ENCODE data around the gene MX2.
"Not testable (repeated sequence)": the region's sequence is repeated elsewhere in the genome, so short reads cannot be mapped to it uniquely, and the experiment has no call there.

The MX2 gene

DNA sequence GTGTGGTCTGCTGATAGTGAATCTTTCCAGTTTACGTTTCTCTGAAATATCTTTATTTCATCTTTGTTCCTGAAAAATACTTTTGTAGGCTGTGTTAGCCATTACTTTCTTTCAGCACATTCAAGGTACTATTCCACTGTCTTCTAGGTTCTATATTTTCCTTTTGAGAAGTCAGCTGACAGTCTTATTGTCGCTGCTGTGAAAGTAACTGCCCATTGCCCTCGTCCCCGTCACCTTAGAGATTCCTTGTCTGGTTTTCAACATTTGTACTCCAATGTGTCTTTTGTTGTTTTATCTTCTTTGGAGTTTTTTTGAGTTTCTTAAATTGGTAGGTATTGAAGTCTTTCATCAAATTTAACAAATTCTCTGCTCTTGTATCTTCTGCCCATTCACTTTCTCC is 19.8 kb upstream of the MX2 start:
- DNase-seq = no peak

DNA sequence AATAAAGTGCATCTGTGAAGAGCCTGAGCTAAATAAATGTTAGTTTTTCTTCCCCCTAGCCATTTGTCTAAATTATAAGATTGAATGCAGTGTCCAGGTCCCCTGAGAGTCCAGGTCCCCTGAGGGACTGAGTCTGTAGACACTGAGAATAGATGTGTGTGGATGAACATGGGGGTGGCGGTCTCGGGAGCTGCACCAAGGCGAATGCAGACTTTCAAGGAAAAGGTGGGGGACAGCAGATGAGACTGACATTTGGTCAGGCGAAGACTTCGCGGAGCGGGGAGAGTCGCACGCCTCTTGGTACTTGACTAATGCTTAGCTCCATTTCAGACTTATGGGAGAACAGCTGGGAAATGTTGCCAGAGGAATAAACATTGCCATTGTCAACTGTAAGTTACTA is 17.7 kb upstream of the MX2 start:
- no peak for DNase-seq

DNA sequence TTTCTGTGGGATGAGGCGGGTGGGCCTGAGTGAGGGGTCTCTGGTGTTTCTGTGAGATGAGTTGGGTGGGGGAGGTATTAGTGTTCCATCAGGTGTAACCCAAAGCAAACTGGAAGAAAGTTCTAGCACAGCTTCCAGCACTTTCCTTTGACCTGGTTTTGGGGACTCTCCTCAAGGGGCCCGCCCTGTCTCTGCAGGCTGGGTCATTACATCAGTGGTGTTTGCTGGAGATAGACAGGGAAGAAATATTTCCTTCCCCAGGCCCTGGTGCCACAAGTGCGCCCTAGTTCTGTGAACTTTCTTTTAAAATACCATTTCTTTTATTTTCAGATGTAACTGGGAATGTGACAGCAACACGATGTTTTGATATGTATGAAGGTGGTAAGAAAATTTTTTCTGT is 16.5 kb upstream of the MX2 start:
- DNase-seq = no peak

DNA sequence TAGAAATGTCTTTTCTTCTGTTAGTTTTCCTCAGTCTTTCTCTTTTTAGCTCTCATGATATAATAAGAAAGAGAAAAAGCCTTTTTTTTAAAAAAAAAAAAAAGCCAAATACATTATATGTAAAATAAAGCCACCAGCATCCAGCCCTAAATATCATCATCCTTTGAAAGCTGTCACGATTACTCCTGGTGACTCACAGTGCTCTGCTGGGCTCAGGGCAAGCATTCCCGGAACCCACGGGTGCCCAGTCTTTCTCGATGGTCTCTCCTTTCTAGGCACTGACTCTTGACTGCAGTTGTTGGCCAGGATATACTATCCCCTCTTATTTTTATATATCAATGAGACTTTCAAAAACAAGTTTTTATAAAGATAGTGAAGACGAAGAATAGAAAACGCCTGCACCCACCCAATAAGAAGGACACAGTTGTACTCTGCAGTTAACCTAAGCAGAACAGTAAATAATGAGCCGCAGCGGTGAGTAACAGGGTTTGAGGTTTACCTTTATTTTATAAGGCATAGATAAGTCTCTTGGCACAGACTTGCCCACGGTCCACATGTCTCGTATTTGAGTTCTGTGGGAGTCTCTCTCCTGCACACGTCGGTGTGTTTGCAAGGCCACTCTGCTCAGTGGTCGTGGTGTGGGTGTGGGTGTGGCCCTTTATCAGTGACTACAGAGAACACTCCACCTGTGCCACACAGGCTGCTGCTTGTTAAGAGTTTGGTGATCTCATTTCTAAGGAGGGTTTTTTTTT is 15.7 kb upstream of the MX2 start:
- no peak for DNase-seq

DNA sequence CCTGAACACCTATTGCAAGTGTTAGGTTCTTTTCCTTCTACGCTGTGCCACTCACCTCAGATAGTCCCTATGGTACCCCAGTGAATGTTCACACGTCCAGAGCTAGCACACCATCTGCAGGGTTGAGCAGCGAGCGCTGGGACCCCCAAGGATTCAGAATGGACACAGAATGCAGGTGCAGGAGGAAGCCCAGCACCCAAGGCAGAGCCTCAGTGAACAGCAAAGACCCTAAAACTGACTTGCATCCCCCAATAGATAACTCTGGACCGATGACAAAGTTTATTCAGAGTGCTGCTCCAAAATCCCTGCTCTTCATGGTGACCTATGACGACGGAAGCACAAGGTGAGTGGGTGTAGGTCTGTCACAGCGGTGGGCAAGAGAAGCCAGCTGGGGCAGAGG is 15.1 kb upstream of the MX2 start:
- no peak for DNase-seq

DNA sequence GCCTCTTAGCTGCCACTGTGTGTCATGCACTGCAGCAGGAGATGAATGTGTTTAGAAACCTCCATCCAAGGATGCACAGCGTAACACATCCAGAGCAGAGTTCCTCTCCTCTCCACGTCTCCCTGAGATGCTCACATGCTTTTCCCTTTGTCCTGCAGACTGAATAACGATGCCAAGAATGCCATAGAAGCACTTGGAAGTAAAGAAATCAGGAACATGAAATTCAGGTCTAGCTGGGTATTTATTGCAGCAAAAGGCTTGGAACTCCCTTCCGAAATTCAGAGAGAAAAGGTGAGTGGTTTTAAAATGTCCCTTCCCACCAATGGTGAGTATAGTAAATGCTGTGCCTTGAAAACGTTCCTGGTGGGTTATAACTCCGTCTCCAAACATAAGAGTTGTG is 13.4 kb upstream of the MX2 start:
- DNase-seq = no peak

DNA sequence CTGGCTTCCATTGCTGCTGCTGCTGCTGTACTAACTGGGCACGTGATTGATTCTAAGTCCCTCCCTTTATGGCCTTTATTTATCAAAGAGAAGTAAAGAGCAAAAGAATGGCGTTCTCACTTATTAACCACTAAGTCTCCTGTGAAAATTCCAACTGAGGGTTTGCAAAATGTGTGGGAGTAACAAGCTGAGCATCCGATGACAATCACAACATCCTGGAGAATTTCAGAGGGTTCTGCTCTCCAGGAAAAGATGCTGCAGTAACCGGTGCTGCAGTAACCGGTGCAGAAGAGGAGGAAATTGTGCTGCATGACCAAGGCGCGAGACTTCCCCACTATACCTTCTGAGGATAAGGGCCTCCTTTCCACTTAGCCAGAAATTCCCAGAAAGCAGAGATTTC is 12.7 kb upstream of the MX2 start:
- DNase-seq = no peak

DNA sequence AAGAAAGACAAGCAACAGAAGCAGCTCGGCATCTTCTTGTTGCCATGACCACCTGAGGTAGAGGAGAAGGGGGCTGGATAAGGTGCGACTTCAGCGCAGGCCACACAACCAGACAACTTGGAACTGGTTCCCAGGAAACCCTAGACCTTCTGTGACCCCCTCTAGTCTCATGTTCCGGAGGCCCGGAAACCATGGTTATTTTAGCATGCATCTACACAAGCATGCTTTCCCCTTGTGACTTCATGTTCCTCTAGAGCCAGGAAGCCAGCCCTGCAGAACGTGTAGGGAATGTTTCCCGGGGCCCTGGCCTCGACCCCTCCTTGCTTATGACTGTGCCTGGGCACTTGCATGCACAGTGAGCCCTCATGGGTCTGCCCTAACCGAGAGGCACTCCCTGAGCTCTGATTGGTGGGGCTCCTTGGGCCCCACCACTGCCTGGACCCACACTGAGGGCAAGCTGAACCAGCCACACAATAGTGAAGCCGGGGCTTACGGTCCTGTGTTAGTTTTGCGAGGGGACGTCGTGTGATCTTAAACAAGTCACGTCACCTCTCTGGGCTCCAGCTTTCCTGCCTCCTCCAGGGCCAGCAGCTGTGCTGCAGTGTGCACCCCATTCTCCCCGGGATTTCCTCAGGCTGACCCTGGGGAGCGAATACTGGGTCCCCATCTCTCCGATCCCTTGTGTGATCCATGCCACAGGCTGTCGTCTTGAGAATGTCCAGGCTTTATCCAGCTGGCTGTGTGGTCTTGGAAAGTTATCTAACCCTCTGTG is 12.0 kb upstream of the MX2 start:
- DNase-seq = no peak

DNA sequence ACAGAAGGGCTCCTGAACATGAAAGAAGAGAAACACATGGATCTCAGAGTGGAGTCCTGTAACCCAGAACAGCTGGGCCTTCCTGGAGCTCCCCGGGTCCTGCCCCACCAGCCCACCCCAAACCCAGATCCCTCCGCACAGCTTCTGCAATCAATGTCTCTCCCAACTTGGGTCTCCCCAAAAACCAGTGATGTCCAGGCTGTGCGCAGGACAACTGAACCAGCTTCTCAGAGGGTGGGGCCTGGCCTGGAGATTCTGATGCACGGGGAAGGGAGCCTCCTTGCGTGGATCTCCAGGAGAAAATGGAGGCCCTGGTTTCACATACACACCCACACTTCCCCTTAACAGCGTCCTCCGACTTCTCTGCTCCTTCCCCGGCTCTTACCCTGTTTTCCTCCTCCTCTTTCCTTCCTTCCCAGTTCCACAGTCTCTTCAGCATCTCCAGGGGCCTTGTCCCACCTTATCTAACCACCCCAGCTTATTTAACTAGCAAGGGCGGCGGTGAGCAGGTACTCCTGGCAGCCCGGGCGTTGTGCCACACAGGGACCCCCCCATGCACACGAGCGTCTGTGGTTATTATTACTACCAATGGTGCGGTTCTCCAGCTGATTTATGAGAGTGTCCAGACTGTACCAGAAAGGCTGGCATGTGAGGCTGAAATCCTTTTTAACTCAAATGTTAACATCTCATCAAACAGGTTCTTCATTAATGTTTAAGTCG is 11.2 kb upstream of the MX2 start:
- DNase-seq = no peak

DNA sequence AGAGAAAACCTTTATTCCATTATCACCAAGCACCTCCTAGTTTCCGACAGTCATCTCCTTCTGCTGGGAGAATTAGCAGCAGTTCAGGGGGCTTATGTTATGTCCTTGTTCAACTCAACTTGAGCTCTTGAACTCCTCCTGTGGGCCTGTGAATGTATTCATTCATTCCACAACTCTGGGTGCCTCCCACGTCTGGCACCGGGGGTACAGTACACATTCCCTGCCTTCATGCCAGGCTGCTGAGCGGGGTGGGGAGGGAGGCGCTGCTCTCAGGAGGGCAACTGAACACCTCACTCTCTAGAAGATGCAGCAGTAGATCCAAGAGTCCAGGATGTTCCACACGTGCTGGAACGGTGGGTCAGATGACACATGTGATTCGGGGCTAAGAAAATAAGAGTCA is 4.3 kb upstream of the MX2 start:
- DNase-seq = no peak

DNA sequence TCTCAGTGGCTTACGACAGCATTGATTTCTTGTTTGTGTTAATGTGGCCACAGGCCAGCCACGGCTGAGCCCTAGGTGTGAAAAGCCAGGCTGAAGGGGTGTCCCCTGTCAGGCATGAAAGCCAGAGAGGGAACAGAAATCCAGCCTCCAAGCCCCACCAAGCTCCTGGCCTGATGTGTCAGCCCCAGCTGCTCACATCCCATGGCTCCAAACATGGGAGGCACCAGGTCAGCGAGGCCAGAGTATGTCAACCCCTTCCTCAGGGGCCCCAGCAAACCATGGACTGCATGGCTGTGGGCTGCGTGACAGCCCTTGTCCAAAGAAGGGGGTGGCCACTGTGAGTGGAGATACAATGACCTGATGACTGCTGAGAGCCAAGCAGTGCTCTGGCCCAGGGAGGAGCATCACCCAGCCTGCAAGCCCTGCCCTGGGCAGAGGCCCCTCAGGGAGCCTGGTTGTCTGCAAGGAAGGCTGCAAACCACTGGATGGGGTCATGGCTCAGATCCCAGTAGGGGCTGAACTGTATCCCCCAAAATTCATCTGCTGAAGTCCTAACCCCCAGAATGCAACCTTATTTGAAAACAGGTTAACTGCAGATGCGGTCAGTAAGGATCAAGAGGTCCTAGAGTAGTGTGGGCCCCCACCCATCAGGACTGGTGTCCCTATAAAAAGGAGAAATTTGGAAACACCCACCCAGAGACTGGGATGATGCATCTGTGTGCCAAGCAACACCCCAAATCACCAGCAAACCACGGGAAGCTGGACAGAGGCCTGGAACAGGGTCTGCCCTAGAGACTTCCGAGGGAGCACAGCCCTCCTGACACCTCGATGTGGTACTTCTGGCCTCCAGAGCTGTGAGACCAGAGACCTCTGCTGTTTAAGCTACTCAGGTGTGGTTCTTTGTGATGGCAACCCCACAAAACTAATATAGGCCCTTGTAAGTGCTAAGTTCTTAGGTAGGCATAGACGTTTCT is 3.3 kb upstream of the MX2 start:
- DNase-seq = no peak

DNA sequence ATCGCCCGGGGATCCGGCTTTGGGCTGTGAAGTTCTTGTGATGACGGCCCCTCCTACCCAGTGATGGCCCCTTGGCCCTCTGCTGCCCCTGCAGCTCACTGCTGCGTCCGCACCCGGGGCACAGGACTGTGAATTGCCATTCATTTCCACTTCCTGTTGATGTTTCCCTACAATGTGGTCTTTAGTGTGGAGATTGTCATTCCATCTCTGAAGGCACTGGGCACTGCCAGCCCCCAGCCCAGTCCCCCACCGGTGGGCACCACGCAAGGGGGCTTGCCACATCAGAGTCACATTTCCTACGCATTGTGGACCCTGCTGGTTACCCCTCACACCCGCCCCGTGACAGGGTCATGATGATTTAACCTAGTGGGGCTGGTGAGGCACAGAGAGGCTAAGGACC is 2.5 kb upstream of the MX2 start:
- no peak for DNase-seq

DNA sequence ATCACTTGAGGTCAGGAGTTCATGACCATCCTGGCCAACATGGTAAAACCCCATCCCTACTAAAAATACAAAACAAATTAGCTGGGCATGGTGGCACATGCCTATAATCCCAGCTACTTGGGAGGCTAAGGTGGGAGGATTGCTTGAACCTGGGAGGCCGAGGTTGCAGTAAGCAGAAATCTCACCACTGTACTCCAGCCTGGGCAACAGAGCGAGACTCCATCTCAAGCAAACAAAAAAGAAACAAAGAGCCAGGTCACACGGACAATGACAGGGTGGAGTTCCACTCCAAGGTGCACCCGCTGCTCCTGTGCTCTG is 2.1 kb upstream of the MX2 start:
- DNase-seq = not testable (repeated sequence)

DNA sequence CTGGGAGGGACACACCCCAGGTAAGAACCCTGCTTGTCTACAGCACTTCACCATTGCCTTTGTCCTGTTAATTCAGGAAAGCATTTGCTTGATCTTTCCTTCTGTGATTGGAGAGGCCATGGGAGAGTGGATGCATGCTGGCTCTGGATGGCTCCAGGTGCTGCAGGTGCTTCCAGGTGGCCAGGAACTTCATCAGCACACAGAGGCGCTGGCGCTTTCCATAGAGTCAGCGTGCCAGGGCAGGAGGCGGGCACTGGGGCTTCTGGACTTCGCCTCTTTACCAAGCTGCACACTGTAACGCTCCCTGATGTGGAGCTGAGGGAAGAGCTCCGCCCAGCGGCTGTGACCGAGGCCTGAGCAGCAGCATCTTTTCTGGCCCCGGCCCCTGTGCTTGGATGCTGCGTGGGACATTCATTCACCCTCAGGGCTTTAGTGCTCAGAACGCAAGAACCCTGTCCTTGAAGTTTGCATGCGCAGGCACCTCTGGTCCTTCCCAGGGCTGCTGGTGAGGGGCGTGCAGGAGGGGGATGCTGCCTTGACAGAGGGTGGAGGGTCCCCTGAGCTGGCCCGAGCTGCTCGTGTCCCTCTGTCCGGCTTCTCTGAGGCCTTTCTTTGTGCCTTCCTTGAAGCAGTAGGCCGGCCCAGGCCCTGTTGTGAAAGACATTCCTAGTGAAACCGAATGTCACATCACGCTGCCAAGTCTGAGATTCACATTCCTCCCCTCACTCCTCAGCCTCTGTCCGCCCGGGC is 1.6 kb upstream of the MX2 start:
- DNase-seq = peak in 1 of 2 experiments; percentile 16

DNA sequence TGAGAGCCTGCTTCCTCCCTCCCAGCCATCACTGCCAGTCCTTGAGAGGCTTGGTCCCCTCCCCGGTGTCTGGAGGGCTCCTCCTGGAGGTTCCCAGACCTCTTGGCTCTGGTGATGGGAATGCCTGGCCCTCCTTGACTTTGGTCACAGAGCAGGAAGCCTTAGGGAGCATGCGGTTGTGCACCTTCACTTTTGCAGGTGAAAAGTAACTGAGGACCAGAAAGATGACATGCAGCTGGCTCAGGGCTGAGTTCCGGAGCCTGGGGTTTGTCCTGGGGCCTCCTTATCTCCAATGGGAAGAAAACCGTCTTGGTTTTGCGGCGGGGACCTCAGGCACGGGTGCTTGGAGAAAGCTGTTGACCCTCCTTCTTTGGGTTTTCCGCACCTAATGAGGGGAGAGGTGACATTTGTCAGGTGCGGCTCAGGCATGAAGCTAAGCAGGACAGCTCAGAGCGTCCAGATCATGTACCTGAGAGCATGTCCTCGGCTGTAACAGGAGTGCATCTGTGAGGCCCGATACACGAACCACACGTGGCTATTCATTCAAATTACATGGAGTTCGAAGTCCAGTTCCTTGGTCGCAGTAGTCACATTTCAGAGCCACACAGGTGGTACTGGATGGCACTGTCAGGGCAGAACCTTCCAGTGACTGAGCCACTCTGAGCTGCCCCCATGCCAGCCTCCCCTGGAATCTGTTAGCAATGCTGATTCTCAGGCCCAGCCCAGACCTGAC is 608 bp upstream of the MX2 start:
- no peak for DNase-seq

DNA sequence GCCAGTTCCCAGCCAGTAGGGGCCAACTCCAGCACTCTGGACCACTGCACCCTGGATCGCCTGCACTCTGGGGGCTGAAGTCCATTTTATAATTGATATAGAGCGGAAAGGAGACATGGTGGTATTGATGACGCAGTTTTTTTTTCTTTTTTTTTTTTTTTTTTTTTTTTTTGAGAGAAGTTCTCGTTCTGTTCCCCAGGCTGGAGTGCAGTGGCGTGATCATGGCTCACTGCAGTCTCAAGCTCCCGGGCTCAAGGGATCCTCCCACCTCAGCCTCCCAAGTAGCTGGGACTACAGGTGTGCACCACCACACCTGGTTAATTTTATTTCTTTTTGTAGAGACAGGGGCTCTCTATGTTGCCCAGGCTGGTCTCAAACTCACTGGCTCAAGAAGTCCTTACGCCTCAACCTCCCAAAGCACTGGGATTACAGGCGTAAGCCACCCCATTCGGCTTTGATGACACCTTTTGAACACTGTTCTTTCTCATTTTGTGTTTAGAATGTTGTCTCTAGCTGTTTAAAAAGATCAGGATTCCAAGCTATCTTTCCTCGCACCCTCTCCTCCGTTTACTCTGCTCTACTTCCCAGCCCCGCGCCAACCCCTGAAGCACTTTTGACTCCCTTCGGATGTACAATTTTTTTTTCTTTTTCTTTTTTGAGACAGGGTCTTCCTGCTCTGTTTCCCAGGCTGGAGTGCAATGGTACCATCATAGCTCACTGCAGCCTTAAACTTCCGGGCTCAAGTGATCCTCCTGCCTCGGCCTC is 960 bp downstream of the MX2 start:
- no peak for DNase-seq

DNA sequence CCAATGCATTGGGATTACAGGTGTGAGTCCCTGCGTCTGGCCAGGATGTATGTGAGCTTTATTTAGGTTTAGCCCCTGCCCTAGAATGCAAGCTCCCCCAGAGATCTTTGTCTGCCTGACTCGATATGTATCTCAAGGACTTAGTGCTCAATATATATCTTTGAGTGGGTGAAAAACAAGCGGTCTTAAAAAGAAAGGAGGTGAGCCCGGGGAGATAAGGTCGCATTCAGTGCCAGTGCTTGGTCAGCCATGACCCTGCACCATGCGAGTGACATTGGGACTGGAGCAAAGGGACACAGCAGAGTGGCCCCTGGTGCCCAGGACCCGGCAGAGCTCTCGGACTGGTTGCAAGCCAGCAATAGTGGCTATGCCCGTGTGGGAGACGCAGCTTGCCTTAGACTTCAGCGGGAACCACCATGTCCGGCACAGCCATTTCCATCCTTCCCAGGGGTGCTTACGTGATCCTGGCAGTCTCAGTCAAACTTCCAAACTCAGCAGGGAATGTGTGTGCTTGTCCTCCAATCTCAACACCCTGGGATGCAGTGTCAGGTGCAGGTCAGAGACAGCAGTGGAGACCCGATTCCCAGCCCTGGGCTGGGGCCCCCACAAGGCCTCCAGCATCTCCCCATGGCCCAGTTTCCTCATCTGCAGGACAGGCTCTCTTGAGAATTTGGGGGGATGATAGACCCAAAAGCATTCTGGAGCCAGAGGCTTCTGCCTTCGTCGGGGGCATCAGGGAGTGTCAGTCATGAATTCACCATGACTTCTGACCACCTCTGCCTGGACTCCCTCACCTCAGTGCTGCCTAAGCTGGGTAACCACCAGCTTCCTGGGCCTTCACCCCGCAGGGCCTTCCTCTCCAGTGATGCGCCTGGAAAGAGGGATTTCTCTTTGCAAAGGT is 1.8 kb downstream of the MX2 start:
- DNase-seq = no peak

DNA sequence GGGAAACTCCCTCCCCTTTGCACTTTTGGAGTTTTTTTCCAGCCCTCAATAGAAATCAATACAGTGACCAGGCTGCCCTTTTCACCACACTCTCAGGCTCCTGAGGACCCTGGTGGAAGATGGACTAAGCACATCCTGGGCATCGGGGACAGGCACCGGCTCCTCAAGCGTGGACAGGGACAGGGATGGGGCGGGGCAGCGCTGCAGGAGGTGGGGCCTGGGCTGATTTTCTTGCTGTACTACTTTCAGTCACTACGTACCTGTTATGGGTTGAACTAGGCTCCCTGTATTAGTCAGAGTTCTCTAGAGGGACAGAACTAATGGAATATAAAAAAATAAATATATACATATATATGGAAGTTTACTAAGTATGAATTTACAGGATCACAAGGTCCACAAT is 2.5 kb downstream of the MX2 start:
- no peak for DNase-seq

DNA sequence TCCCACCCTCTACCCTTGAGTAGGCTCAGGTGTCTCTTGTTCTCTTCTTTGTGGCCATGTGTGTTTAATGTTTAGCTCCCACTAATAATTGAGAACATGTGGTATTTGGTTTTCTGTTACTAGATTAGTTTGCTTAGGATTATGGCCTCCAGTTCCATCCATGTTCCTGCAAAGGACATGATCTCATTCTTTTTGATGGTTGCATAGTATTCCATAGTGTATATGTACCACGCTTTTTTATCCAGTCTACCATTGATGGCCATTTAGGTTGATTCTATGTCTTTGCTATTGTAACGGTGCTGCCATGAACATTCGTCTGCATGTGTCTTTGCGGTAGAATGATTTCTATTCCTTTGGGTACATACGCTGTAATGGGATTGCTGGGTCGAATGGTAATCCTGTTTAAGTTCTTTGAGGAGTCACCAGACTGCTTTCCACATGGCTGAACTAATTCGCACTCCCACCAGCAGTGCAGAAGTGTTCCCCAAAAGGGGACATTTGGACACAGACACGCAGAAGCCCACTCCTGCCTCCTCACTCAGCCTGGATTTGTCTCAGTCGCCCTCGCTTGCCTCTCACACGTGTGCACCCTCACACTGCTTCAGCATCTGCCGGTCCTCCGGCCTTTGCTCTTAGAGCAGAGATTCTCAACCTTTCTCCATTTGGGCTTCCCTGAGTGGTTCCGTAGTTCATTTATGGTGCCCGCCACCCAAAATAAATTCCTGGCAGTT is 3.7 kb downstream of the MX2 start:
- no peak for DNase-seq
